Lung (tissue), 12 donors: ENCODE measurements around the gene STX1A. TPM values are rescaled to one million over a fixed set of nuclear protein-coding genes. Genes with fewer than 3 reads are reported as not detected.
A peak's percentile ranks its signal among the peaks of the same experiment; 100 is the strongest.
"Not testable (repeated sequence)": the region's sequence is repeated elsewhere in the genome, so short reads cannot be mapped to it uniquely, and the experiment has no call there.

Experiments used
- ATAC-seq: fragments of 200-7000 bp; cut with Tn5 transposase; one replicate; pipeline ENCODE4 v1.9.1; 2020; ENCODE audit warnings: moderate number of reproducible peaks; ENCODE audit not compliant: insufficient read depth, low FRiP score
- DNase-seq, 3 donors: peaks; one replicate each; pipeline ENCODE4 v3.0.0-alpha.2; 2013 to 2017
- H3K27ac ChIP-seq, 2 donors: one replicate each; pipeline ENCODE4 v1.5.1; 2013; ENCODE audit warnings: mild to moderate bottlenecking in 2 of 2, moderate library complexity in 2 of 2, control low read depth in 1 of 2, inconsistent platforms in 1 of 2, low read depth in 1 of 2, low read length in 1 of 2
- H3K27me3 ChIP-seq, 3 donors: one replicate each; pipeline ENCODE4 v1.5.1; 2013; ENCODE audit warnings: low read length in 2 of 3; ENCODE audit not compliant: control insufficient read depth in 3 of 3, insufficient read depth in 3 of 3
- H3K36me3 ChIP-seq, 4 donors: one replicate each; pipeline ENCODE4 v1.5.1; 2013; ENCODE audit warnings: low read length in 4 of 4, mild to moderate bottlenecking in 1 of 4, moderate library complexity in 1 of 4; ENCODE audit not compliant: control insufficient read depth in 4 of 4, insufficient read depth in 4 of 4
- H3K4me1 ChIP-seq, 5 donors: one replicate each; pipeline ENCODE4 v1.5.1; 2013; ENCODE audit warnings: low read length in 5 of 5, mild to moderate bottlenecking in 2 of 5, moderate library complexity in 1 of 5; ENCODE audit not compliant: control insufficient read depth in 5 of 5, insufficient read depth in 5 of 5
- H3K4me3 ChIP-seq: one replicate; pipeline ENCODE4 v1.5.1; 2013; ENCODE audit warnings: mild to moderate bottlenecking, control low read depth, moderate library complexity
- H3K9ac ChIP-seq, 2 donors: one replicate each; pipeline ENCODE4 v1.5.1; 2013; ENCODE audit warnings: low read length in 2 of 2, control low read depth in 1 of 2; ENCODE audit not compliant: insufficient read depth in 1 of 2
- H3K9me3 ChIP-seq, 4 donors: one replicate each; pipeline ENCODE4 v1.5.1; 2013; ENCODE audit warnings: low read length in 3 of 4, mild to moderate bottlenecking in 1 of 4, moderate library complexity in 1 of 4; ENCODE audit not compliant: control insufficient read depth in 4 of 4, insufficient read depth in 3 of 4
- CTCF ChIP-seq: IDR thresholded peaks from 2 replicates; pipeline ENCODE4 v1.5.1; 2012; ENCODE audit warnings: mild to moderate bottlenecking; ENCODE audit errors: control extremely low read depth, extremely low read depth
- WGBS, 2 donors: extraction: QIAGEN DNeasy Blood & Tissue Kit; methylation state at CpG; one replicate each; pipeline ENCODE4 v1.1.7; 2013; 5-methylcytosine and 5-hydroxymethylcytosine counted together
- polyA plus RNA-seq, 2 donors: library from polyadenylated mRNA; stranded (reverse); fragments of 200-250 nt; gene quantifications; one replicate each; pipeline ENCODE4 v1.2.1, GENCODE V29; 2013
- total RNA-seq, 2 donors: library from RNA; depleted of rRNA in 1 of 2; stranded (reverse); fragments of >200 nt in 1 of 2; gene quantifications; one replicate each; pipeline ENCODE4 v1.2.1, GENCODE V29; 2014 to 2021
- donor health status: control.
- donor health status: control.
- donor health status: Bipolar disorder and iron deficiency.
- donor health status: healthy.
- donor health status: DM: yes; HTN: yes; CAD: no.

STX1A gene
- total and polyA plus RNA-seq, 4 donors: 4.1 to 8.0 (median 7.7) TPM

- DNase-seq (peak; percentile 37 to 60 (median 37)), ATAC-seq (no peak)
- 2 to 3% methylated on average over 40 to 52 of the region's 52 CpGs for WGBS, 2 donors
- Histone ChIP-seq H3K27me3 (no peaks in the 10 kb centered on the region), H3K27ac (no peak overlapping the region), H3K4me3 (peak overlapping the region; percentile 64), H3K9me3 (peaks cover 0 to 5% (median 0%) of the 10 kb centered on the region in 4 donors), H3K36me3 (peaks cover 0 to 7% (median 2%) of the 10 kb centered on the region in 4 donors), H3K4me1 (peaks cover 0 to 11% (median 4%) of the 10 kb centered on the region in 5 donors), H3K9ac (peak overlapping the region; percentile 42 to 55)
- TF ChIP-seq CTCF: no peak
Observed at GRCh38 chr7:73668103-73668885, 51.2 kb downstream of the STX1A start.

- Histone ChIP-seq H3K9ac (peak within 1 kb of the TSS; percentile 42 to 55), H3K4me3 (peak within 1 kb of the TSS; percentile 64), H3K36me3 (peaks cover 0 to 7% (median 2%) of the 10 kb centered on the region in 4 donors), H3K9me3 (peaks cover 0 to 7% (median 2%) of the 10 kb centered on the region in 4 donors), H3K27me3 (no peaks in the 10 kb centered on the region), H3K4me1 (peaks cover 0 to 11% (median 4%) of the 10 kb centered on the region in 5 donors), H3K27ac (no peak within 1 kb of the TSS)
- 4 to 7% methylated on average over 23 to 79 of the region's 79 CpGs for WGBS, 2 donors
- DNase-seq: peak; percentile 93 to 95 (median 93)
- peak; percentile 93 for ATAC-seq
- TF ChIP-seq CTCF: peak; percentile 83
Observed at GRCh38 chr7:73667344-73668102, 51.9 kb downstream of the STX1A start, which contains the start of gene VPS37D. Gene VPS37D (plus strand): TSS chr7:73667831. CDS start chr7:73667959, 128 bp downstream.

GRCh38 chr7:73663033-73663432, 56.4 kb downstream of the STX1A start:
- TF ChIP-seq CTCF: no peak
- Histone ChIP-seq H3K27me3 (no peaks in the 10 kb centered on the region), H3K36me3 (no peaks in the 10 kb centered on the region), H3K4me3 (no peak overlapping the region), H3K4me1 (peaks cover 0 to 2% (median 0%) of the 10 kb centered on the region in 5 donors), H3K9ac (no peak overlapping the region), H3K9me3 (peaks cover 0 to 7% (median 4%) of the 10 kb centered on the region in 4 donors), H3K27ac (no peak overlapping the region)
- no peak for DNase-seq
- ATAC-seq: no peak

GRCh38 chr7:73660594-73660993, 58.9 kb downstream of the STX1A start:
- WGBS, 2 donors: 50 to 73% methylated on average over 4 of the region's 4 CpGs
- H3K27ac ChIP-seq, H3K4me3 ChIP-seq, ATAC-seq, H3K9me3 ChIP-seq, H3K4me1 ChIP-seq, H3K9ac ChIP-seq, DNase-seq, H3K27me3 ChIP-seq, H3K36me3 ChIP-seq: not testable (repeated sequence)
